CD4-positive, alpha-beta T cell treated with Interleukin-12 subunit alpha and Interleukin-12 subunit beta, for 1 hour (primary cell): ENCODE results near the gene MTNR1A.
"Not testable (repeated sequence)": the region's sequence is repeated elsewhere in the genome, so short reads cannot be mapped to it uniquely, and the experiment has no call there.

Experiments
- DNase-seq: peaks from one replicate; pipeline ENCODE4 v3.0.0-alpha.2; 2020

MTNR1A gene

GRCh38 chr4:186560647-186561046 lies 5.3 kb upstream of the MTNR1A start:
- no peak for DNase-seq

- no peak for DNase-seq
These were observed 2.1 kb upstream of the MTNR1A start for GRCh38 chr4:186557486-186557885.

GRCh38 chr4:186557061-186557460 lies 1.7 kb upstream of the MTNR1A start:
- DNase-seq, result no peak

GRCh38 chr4:186554539-186554913 lies 841 bp downstream of the MTNR1A start:
- DNase-seq, result no peak

GRCh38 chr4:186553717-186554116 lies 1.6 kb downstream of the MTNR1A start:
- no peak for DNase-seq

- DNase-seq, result no peak
These were observed 3.5 kb downstream of the MTNR1A start for GRCh38 chr4:186551849-186552248.

GRCh38 chr4:186545436-186545835 lies 9.9 kb downstream of the MTNR1A start:
- no peak for DNase-seq

- no peak for DNase-seq
These were observed 12.2 kb downstream of the MTNR1A start for GRCh38 chr4:186543206-186543605.

- no peak for DNase-seq
These were observed 13.6 kb downstream of the MTNR1A start for GRCh38 chr4:186541801-186542200.

GRCh38 chr4:186537843-186538521 lies 17.4 kb downstream of the MTNR1A start:
- DNase-seq, result no peak

- no peak for DNase-seq
These were observed 19.1 kb downstream of the MTNR1A start for GRCh38 chr4:186536285-186536684.

GRCh38 chr4:186534056-186534455 lies 21.3 kb downstream of the MTNR1A start:
- no peak for DNase-seq

- DNase-seq, result not testable (repeated sequence)
These were observed 31.4 kb downstream of the MTNR1A start for GRCh38 chr4:186523927-186524326.

- no peak for DNase-seq
These were observed 39.1 kb downstream of the MTNR1A start for GRCh38 chr4:186516287-186516686.

GRCh38 chr4:186514271-186514950 lies 41.0 kb downstream of the MTNR1A start:
- DNase-seq, result no peak

- DNase-seq, result not testable (repeated sequence)
These were observed 50.6 kb downstream of the MTNR1A start for GRCh38 chr4:186504771-186505170.

- no peak for DNase-seq
These were observed 53.1 kb downstream of the MTNR1A start for GRCh38 chr4:186502231-186502630.

GRCh38 chr4:186501554-186501953 lies 53.8 kb downstream of the MTNR1A start:
- no peak for DNase-seq

GRCh38 chr4:186500721-186501304 lies 54.6 kb downstream of the MTNR1A start:
- no peak for DNase-seq

GRCh38 chr4:186499467-186499866 lies 55.9 kb downstream of the MTNR1A start:
- no peak for DNase-seq

- no peak for DNase-seq
These were observed 58.3 kb downstream of the MTNR1A start for GRCh38 chr4:186497043-186497442.

- DNase-seq, result no peak
These were observed 60.9 kb downstream of the MTNR1A start for GRCh38 chr4:186494496-186494895.

- DNase-seq, result no peak
These were observed 67.6 kb downstream of the MTNR1A start for GRCh38 chr4:186487726-186488125.

GRCh38 chr4:186486172-186486571 lies 69.2 kb downstream of the MTNR1A start:
- DNase-seq, result no peak
